Trophoblast cell (in vitro differentiated cells and primary cell): Measurements from ENCODE around the gene PAIP2B.

Experiments
- DNase-seq, 2 donors: peaks; one replicate each; pipeline ENCODE4 v3.0.0-alpha.2; 2016
- H2AFZ ChIP-seq: 2 replicates; pipeline ENCODE4 v1.6.1; 2013; ENCODE audit warnings: low read length, moderate library complexity, mild to moderate bottlenecking; ENCODE audit not compliant: insufficient read depth, poor library complexity
- H2AK5ac ChIP-seq: 2 replicates; pipeline ENCODE4 v1.6.1; 2013; ENCODE audit warnings: mild to moderate bottlenecking, low read length
- H2BK120ac ChIP-seq: 2 replicates; pipeline ENCODE4 v1.6.1; 2013; ENCODE audit warnings: low read length, mild to moderate bottlenecking, moderate library complexity; ENCODE audit not compliant: insufficient read depth, poor library complexity
- H2BK12ac ChIP-seq: 2 replicates; pipeline ENCODE4 v1.6.1; 2013; ENCODE audit warnings: mild to moderate bottlenecking, low read length, moderate library complexity
- H2BK5ac ChIP-seq: 2 replicates; pipeline ENCODE4 v1.6.1; 2013; ENCODE audit warnings: low read length, low read depth, moderate library complexity, mild to moderate bottlenecking; ENCODE audit not compliant: poor library complexity
- H3K14ac ChIP-seq: 2 replicates; pipeline ENCODE4 v1.6.1; 2013; ENCODE audit warnings: mild to moderate bottlenecking, low read length
- H3K18ac ChIP-seq: 2 replicates; pipeline ENCODE4 v1.6.1; 2013; ENCODE audit warnings: mild to moderate bottlenecking, low read length
- H3K23ac ChIP-seq: 2 replicates; pipeline ENCODE4 v1.6.1; 2013; ENCODE audit warnings: low read length
- H3K27ac ChIP-seq: 2 replicates; pipeline ENCODE4 v1.5.1; 2013; ENCODE audit warnings: low read depth, mild to moderate bottlenecking, inconsistent platforms, low read length, moderate library complexity
- H3K27me3 ChIP-seq: 2 replicates; pipeline ENCODE4 v1.6.1; 2013; ENCODE audit warnings: inconsistent platforms, mild to moderate bottlenecking, low read length, moderate library complexity; ENCODE audit not compliant: insufficient read depth
- H3K36me3 ChIP-seq, 2 experiments: 1 replicate in 1 of 2; 2 replicates in 1 of 2; pipeline ENCODE4 v1.6.1; 2013; ENCODE audit warnings: low read length in 2 of 2, mild to moderate bottlenecking in 2 of 2, moderate library complexity in 1 of 2; ENCODE audit not compliant: insufficient read depth in 2 of 2, control insufficient read depth in 1 of 2
- H3K4ac ChIP-seq: 2 replicates; pipeline ENCODE4 v1.6.1; 2013; ENCODE audit warnings: low read depth, mild to moderate bottlenecking, low read length, moderate library complexity
- H3K4me1 ChIP-seq, 2 experiments: 1 replicate in 1 of 2; 2 replicates in 1 of 2; pipeline ENCODE4 v1.6.1; 2013; ENCODE audit warnings: low read length in 2 of 2, mild to moderate bottlenecking in 2 of 2, moderate library complexity in 1 of 2; ENCODE audit not compliant: insufficient read depth in 2 of 2, control insufficient read depth in 1 of 2
- H3K4me2 ChIP-seq: 2 replicates; pipeline ENCODE4 v1.6.1; 2013; ENCODE audit warnings: inconsistent platforms, mild to moderate bottlenecking, low read length, moderate library complexity
- H3K4me3 ChIP-seq: 2 replicates; pipeline ENCODE4 v1.5.1; 2013; ENCODE audit warnings: mild to moderate bottlenecking, low read depth, low read length, inconsistent platforms
- H3K79me1 ChIP-seq: one replicate; pipeline ENCODE4 v1.6.1; 2013; ENCODE audit warnings: low read length
- H3K79me2 ChIP-seq: 2 replicates; pipeline ENCODE4 v1.6.1; 2013; ENCODE audit warnings: low read length, mild to moderate bottlenecking; ENCODE audit not compliant: control insufficient read depth, insufficient read depth, poor library complexity
- H3K9ac ChIP-seq: 2 replicates; pipeline ENCODE4 v1.6.1; 2013; ENCODE audit warnings: mild to moderate bottlenecking, low read length
- H3K9me3 ChIP-seq: 2 replicates; pipeline ENCODE4 v1.6.1; 2013; ENCODE audit warnings: low read depth, mild to moderate bottlenecking, control low read depth, inconsistent platforms, low read length; ENCODE audit not compliant: insufficient read depth
- H4K12ac ChIP-seq: 2 replicates; pipeline ENCODE4 v1.6.1; 2013; ENCODE audit warnings: low read depth, mild to moderate bottlenecking, low read length, moderate library complexity
- H4K8ac ChIP-seq: 2 replicates; pipeline ENCODE4 v1.6.1; 2013; ENCODE audit warnings: low read depth, mild to moderate bottlenecking, low read length, moderate library complexity
- H4K91ac ChIP-seq: one replicate; pipeline ENCODE4 v1.6.1; 2013; ENCODE audit warnings: low read depth, mild to moderate bottlenecking, low read length, moderate library complexity
- WGBS: extraction: QIAGEN DNeasy Blood & Tissue Kit; methylation state at CpG from one replicate; pipeline ENCODE4 v1.1.7; 2013; ENCODE audit warnings: missing lambda C conversion rate; ENCODE audit not compliant: insufficient read length, insufficient coverage; ENCODE audit errors: extremely low coverage; 5-methylcytosine and 5-hydroxymethylcytosine counted together

PAIP2B gene

GRCh38 chr2:71151620-71152019 lies 75.3 kb downstream of the PAIP2B start:
- H4K91ac ChIP-seq: no peak overlapping the region
- H4K8ac ChIP-seq: no peak overlapping the region
- H3K4ac ChIP-seq: no peak overlapping the region
- no peak overlapping the region for H3K23ac ChIP-seq
- H2BK120ac ChIP-seq: no peak overlapping the region
- H3K79me1 ChIP-seq: no peaks in the 10 kb centered on the region
- no peaks in the 10 kb centered on the region for H3K79me2 ChIP-seq
- no peak overlapping the region for H3K4me2 ChIP-seq
- no peaks in the 10 kb centered on the region for H3K4me1 ChIP-seq
- no peak overlapping the region for H2AK5ac ChIP-seq
- peaks cover 12 to 23% of the 10 kb centered on the region in 2 experiments for H3K36me3 ChIP-seq
- H2BK12ac ChIP-seq: no peak overlapping the region
- H3K18ac ChIP-seq: no peak overlapping the region
- H2AFZ ChIP-seq: no peak overlapping the region
- no peak overlapping the region for H4K12ac ChIP-seq
- H3K4me3 ChIP-seq: no peak overlapping the region
- H3K9me3 ChIP-seq: no peaks in the 10 kb centered on the region
- no peak overlapping the region for H3K9ac ChIP-seq
- DNase-seq: no peak
- WGBS: no CpG with 5 or more reads among the region's 1 CpG
- no peak overlapping the region for H2BK5ac ChIP-seq
- no peak overlapping the region for H3K27ac ChIP-seq
- H3K27me3 ChIP-seq: no peaks in the 10 kb centered on the region
- no peak overlapping the region for H3K14ac ChIP-seq

GRCh38 chr2:71150082-71150816 lies 76.7 kb downstream of the PAIP2B start:
- Histone ChIP-seq H3K4me2 (no peak overlapping the region), H2BK5ac (no peak overlapping the region), H3K4me3 (no peak overlapping the region), H3K4me1 (no peaks in the 10 kb centered on the region), H4K8ac (no peak overlapping the region), H3K27ac (no peak overlapping the region), H2BK120ac (no peak overlapping the region), H2AFZ (no peak overlapping the region), H3K79me2 (no peaks in the 10 kb centered on the region), H2AK5ac (no peak overlapping the region), H3K4ac (no peak overlapping the region), H3K14ac (no peak overlapping the region), H3K9ac (no peak overlapping the region), H3K23ac (no peak overlapping the region), H3K9me3 (no peaks in the 10 kb centered on the region), H3K18ac (no peak overlapping the region), H4K12ac (no peak overlapping the region), H3K79me1 (no peaks in the 10 kb centered on the region), H3K36me3 (peaks cover 17 to 29% of the 10 kb centered on the region in 2 experiments), H4K91ac (no peak overlapping the region), H3K27me3 (no peaks in the 10 kb centered on the region), H2BK12ac (no peak overlapping the region)
- WGBS: no CpG with 5 or more reads among the region's 3 CpGs
- no peak for DNase-seq

GRCh38 chr2:71148506-71149063 lies 78.3 kb downstream of the PAIP2B start:
- Histone ChIP-seq H3K79me2 (no peaks in the 10 kb centered on the region), H3K4me1 (no peaks in the 10 kb centered on the region), H3K27ac (no peak overlapping the region), H3K9me3 (no peaks in the 10 kb centered on the region), H3K9ac (no peak overlapping the region), H3K36me3 (peaks cover 22 to 41% of the 10 kb centered on the region in 2 experiments), H3K79me1 (no peaks in the 10 kb centered on the region), H2AK5ac (no peak overlapping the region), H4K12ac (no peak overlapping the region), H3K4me3 (no peak overlapping the region), H4K91ac (no peak overlapping the region), H3K14ac (no peak overlapping the region), H3K23ac (no peak overlapping the region), H2BK120ac (no peak overlapping the region), H4K8ac (no peak overlapping the region), H2BK12ac (no peak overlapping the region), H2BK5ac (no peak overlapping the region), H3K18ac (no peak overlapping the region), H3K4me2 (no peak overlapping the region), H3K4ac (no peak overlapping the region), H3K27me3 (no peaks in the 10 kb centered on the region), H2AFZ (no peak overlapping the region)
- WGBS: no CpG with 5 or more reads among the region's 2 CpGs
- DNase-seq: no peak

- H3K4me3 ChIP-seq: no peak overlapping the region
- no peaks in the 10 kb centered on the region for H3K4me1 ChIP-seq
- H2BK120ac ChIP-seq: no peak overlapping the region
- no peak overlapping the region for H2BK12ac ChIP-seq
- no peak for DNase-seq
- H3K23ac ChIP-seq: no peak overlapping the region
- no peak overlapping the region for H4K91ac ChIP-seq
- no peak overlapping the region for H3K18ac ChIP-seq
- H3K4ac ChIP-seq: no peak overlapping the region
- H4K12ac ChIP-seq: no peak overlapping the region
- H3K14ac ChIP-seq: no peak overlapping the region
- no peak overlapping the region for H3K4me2 ChIP-seq
- no peak overlapping the region for H3K27ac ChIP-seq
- no peak overlapping the region for H2BK5ac ChIP-seq
- H3K9me3 ChIP-seq: no peaks in the 10 kb centered on the region
- no CpG with 5 or more reads among the region's 3 CpGs for WGBS
- peaks cover 34 to 45% of the 10 kb centered on the region in 2 experiments for H3K36me3 ChIP-seq
- no peak overlapping the region for H4K8ac ChIP-seq
- no peak overlapping the region for H2AFZ ChIP-seq
- no peaks in the 10 kb centered on the region for H3K27me3 ChIP-seq
- H3K79me1 ChIP-seq: no peaks in the 10 kb centered on the region
- H2AK5ac ChIP-seq: no peak overlapping the region
- no peak overlapping the region for H3K9ac ChIP-seq
- no peaks in the 10 kb centered on the region for H3K79me2 ChIP-seq
These were observed 83.1 kb downstream of the PAIP2B start for GRCh38 chr2:71143782-71144181.
